ENCODE results near the gene KMT5C.

Gene KMT5C

DNA sequence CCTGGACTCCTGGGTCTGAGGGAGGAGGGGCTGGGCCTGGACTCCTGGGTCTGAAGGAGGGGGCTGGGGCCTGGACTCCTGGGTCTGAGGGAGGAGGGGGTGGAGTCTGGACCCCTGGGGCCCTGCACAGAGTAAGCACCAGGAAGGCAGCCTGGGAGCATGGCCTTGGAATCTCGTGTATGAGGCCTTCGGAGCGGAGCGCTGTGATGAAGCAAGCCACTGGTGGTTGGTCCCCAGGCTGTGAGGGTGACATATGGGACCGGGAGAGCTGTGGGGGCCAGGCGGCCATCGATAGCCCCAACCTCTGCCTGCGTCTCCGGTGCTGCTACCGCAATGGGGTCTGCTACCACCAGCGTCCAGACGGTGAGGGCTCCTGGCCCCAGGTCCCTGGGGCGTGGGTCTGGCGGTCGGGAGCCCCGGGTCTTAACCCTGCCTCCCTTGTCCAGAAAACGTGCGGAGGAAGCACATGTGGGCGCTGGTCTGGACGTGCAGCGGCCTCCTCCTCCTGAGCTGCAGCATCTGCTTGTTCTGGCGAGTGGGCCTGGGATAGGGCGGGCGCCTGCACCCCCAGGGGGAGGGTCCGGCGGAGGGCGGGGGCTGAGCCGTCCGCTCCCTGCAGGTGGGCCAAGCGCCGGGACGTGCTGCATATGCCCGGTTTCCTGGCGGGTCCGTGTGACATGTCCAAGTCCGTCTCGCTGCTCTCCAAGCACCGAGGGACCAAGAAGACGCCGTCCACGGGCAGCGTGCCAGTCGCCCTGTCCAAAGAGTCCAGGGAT is 37.9 kb downstream of the KMT5C start:
- H3K27ac ChIP-seq, result no peak overlapping the region
- TF ChIP-seq, protein P1, sequence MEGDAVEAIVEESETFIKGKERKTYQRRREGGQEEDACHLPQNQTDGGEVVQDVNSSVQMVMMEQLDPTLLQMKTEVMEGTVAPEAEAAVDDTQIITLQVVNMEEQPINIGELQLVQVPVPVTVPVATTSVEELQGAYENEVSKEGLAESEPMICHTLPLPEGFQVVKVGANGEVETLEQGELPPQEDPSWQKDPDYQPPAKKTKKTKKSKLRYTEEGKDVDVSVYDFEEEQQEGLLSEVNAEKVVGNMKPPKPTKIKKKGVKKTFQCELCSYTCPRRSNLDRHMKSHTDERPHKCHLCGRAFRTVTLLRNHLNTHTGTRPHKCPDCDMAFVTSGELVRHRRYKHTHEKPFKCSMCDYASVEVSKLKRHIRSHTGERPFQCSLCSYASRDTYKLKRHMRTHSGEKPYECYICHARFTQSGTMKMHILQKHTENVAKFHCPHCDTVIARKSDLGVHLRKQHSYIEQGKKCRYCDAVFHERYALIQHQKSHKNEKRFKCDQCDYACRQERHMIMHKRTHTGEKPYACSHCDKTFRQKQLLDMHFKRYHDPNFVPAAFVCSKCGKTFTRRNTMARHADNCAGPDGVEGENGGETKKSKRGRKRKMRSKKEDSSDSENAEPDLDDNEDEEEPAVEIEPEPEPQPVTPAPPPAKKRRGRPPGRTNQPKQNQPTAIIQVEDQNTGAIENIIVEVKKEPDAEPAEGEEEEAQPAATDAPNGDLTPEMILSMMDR (conservative IDR thresholded peaks at IDR 0.05), result no peak
- TF ChIP-seq ZFX (IDR thresholded peaks at IDR 0.05), result no peak

DNA sequence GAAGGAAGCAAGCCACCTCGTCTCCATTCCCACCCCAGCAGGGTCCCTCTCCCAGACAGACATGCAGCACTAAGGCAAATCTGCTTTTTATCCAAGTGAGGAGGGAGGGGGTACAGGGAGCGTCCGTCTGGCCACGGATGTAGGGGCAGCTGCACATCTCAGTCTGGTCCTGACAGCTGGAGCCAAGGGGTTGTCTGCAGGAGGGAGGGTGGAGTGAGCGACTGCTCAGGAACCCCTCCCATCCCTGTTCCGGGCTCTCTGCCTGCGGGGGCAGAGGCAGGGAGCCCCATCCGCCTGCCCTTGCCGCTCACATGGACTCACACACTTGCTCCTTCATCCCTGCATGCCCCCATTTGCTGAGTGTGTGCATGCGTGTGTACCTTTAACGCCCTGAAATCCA is 39.5 kb downstream of the KMT5C start:
- TF ChIP-seq, protein P1 (conservative IDR thresholded peaks at IDR 0.05), result no peak
- no peak for TF ChIP-seq ZFX (IDR thresholded peaks at IDR 0.05)

DNA sequence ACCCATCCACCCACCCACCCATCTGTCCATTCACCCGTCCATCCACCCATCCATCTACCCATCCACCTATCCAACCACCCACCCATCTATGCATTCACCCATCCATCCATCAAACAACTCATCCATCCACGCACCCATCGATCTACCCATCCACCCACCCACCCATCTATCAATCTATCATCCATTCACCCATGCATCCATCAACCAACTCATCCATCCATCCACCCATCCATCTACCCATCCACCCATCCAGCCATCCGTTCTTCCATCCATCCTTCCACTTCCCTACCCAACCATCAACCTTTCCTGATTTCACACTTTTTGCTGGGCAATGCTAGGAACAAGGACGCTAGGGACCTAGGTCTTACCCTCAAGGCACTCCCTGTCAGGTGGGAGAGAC is 42.3 kb downstream of the KMT5C start:
- TF ChIP-seq ZFX (IDR thresholded peaks at IDR 0.05), result no peak
- TF ChIP-seq, protein P1 (conservative IDR thresholded peaks at IDR 0.05), result no peak
- H3K27ac ChIP-seq, result no peak overlapping the region

More for the DNA sequence above, 39.5 kb downstream of the KMT5C start:
- H3K27ac ChIP-seq, result no peak overlapping the region

DNA sequence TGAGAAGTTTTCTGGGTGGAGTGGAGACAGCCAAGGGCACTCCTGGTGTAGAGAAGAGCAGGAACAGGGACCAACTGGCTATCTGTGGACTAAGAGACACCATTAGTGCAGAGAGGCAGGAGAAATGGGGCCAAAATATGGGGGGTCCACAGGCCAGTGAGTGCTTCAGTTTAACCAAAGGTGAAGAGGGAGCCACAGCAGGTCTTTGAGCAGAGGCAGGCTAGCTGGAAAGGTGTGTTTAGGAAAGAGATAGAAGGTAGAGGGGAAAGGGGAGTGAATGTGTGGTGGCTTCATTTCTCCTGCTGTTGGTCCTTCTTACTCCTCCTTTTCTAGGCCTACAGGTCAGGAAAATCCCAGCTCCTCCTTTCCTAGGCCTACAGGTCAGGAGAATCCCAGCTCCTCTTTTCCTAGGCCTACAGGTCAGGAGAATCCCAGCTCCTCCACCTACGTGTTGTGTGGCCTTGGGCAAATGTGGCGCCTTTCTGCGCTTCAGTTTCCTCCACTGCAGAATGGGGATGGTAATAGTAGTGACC is 42.9 kb downstream of the KMT5C start:
- peak overlapping the region; percentile 91 for H3K27ac ChIP-seq
- TF ChIP-seq ZFX (IDR thresholded peaks at IDR 0.05), result no peak
- TF ChIP-seq, protein P1 (conservative IDR thresholded peaks at IDR 0.05), result no peak

DNA sequence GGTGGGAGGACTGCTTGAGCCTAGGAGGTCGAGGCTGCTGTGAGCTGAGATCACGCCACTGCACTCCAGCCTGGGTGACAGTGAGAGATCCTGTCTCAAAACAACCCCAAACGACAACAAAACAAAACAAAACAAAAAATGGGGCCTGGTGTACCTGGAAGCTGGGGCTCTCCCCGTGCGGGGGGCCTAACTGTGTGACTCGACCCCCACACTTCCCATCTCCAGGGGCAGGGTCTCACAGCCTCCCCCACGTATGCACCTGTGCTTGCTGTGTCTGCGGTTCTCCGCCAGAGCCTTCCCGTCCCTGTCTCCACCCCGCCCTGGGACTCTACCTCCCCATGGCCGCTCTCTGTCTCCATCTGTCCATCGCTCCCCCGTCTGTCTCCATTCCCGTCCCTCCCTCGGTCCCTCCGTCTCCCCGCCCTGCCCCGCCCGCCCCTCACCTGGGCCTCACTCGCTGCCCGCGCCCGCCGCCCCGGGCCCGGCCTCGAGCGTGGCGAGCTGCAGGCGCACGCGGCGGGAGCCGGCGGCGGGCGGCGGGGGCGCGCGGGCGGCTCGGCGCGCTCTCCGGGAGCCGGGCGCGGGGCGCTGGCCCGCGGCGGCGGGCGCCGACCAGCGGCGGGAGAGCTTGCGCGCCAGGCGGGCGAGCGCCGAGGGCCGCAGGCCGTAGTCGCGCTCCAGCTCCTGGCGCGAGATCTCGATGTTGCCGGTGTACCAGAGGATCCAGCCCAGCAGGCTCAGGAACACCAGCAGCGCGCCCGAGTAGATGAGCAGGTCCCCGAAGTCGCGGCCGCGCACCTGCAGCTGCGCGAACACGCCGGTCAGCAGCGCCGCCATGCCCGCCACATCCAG is 43.8 kb downstream of the KMT5C start:
- peak overlapping the region; percentile 91 for H3K27ac ChIP-seq
- TF ChIP-seq, protein P1 (conservative IDR thresholded peaks at IDR 0.05), result no peak
- no peak for TF ChIP-seq ZFX (IDR thresholded peaks at IDR 0.05)

DNA sequence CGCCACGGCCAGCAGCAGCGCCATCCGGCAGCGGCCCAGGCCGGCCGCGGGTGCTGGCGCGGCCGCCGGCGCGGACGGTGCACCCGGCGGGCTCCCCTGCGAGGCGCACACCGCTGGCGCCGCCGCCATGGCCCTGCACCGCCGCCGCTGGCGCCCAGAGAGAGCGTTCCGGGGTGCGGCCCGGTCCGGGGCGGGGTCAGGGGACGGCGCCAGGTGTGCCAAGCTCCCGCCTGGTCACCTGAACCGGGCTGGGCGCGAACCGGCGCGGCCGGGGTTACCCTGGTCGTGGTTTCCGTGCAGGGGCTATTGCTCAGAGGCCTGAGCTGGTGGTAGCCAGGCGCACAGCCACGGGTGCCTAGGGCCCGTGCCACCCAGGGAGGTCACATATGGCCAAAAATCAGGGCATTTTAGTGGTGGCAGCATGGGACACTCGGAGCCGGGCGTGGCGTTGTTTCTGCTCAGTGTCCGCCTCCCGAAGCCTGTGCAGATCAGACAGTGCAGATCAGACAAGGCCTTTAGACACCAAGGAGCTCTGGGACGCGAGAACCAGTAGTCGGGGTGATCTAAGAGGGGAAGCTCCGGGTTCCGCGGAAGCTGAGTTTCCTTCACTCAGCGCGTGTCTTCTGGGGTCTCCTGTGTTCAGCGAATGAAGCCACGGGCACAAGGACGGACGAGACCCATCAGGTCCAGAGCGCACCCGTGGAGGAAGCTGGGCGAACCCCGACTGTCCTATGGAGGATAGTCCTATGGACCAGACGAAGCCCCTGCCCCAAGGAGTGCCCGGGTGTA is 44.6 kb downstream of the KMT5C start, which contains the start of gene TMEM238:
TSS of gene TMEM238 (minus strand) at position 162 of the 789 bp plus-strand sequence. CDS start at position 129, 33 bp downstream.
- TF ChIP-seq ZFX (IDR thresholded peaks at IDR 0.05), result peak; percentile 78
- TF ChIP-seq, protein P1 (conservative IDR thresholded peaks at IDR 0.05), result no peak
- peak within 1 kb of the TSS; percentile 91 for H3K27ac ChIP-seq

Measured in C4-2B (cell line).